HL-60 (cell line): ENCODE measurements around the gene HLA-DPA1.

ENCODE experiments used
- DNase-seq, 2 experiments: peaks; one replicate each; pipeline ENCODE4 v3.0.0-alpha.2; 2010 to 2020; ENCODE audit warnings: low read depth in 1 of 2, low spot score in 1 of 2
- H3K27ac ChIP-seq: fragments of 250-450 bp; sonication (Bioruptor Pico); replicated peaks from 2 replicates; pipeline ENCODE4 v1.5.1; 2020; ENCODE audit warnings: mild to moderate bottlenecking, moderate library complexity
- H3K27me3 ChIP-seq: fragments of 250-450 bp; sonication (Bioruptor Pico); 2 replicates; pipeline ENCODE4 v1.5.1; 2021; ENCODE audit warnings: mild to moderate bottlenecking, moderate library complexity; ENCODE audit not compliant: insufficient read depth, poor library complexity, severe bottlenecking
- H3K4me3 ChIP-seq: replicated peaks from 2 replicates; pipeline ENCODE4 v1.5.1; 2011; ENCODE audit warnings: mild to moderate bottlenecking, control low read depth, low read length; ENCODE audit not compliant: insufficient read depth
- CTCF ChIP-seq: IDR thresholded peaks from one replicate; pipeline ENCODE4 v1.5.1; 2011; ENCODE audit warnings: low read length, control low read depth, inconsistent platforms; ENCODE audit not compliant: insufficient read depth
- GABPA ChIP-seq: IDR thresholded peaks from 2 replicates; pipeline ENCODE4 v1.6.1; 2012; ENCODE audit warnings: low read depth
- POLR2AphosphoS5 ChIP-seq: IDR thresholded peaks from 2 replicates; pipeline ENCODE4 v1.6.1; 2012; ENCODE audit warnings: low read depth
- REST ChIP-seq: IDR thresholded peaks from 2 replicates; pipeline ENCODE4 v1.6.1; 2012; ENCODE audit warnings: low read depth; ENCODE audit not compliant: insufficient replicate concordance
- SPI1 ChIP-seq: IDR thresholded peaks from 2 replicates; pipeline ENCODE4 v1.6.1; 2012; ENCODE audit warnings: low read depth, mild to moderate bottlenecking, borderline replicate concordance

The HLA-DPA1 gene

GRCh38 chr6:33107641-33108040, 34.2 kb upstream of the HLA-DPA1 start:
- DNase-seq = no peak
- Histone ChIP-seq H3K27ac (no peak overlapping the region), H3K4me3 (no peak overlapping the region), H3K27me3 (no peaks in the 10 kb centered on the region)
- TF ChIP-seq REST (no peak), SPI1 (no peak), GABPA (no peak), CTCF (no peak), POLR2AphosphoS5 (no peak)

- no peaks in the 10 kb centered on the region for H3K27me3 ChIP-seq
- H3K4me3 ChIP-seq = no peak overlapping the region
- no peak for DNase-seq
- no peak overlapping the region for H3K27ac ChIP-seq
- TF ChIP-seq SPI1 (no peak), CTCF (no peak), POLR2AphosphoS5 (no peak), GABPA (no peak), REST (no peak)
Measured at GRCh38 chr6:33105916-33106871, 32.7 kb upstream of the HLA-DPA1 start.

GRCh38 chr6:33105386-33105785, 31.9 kb upstream of the HLA-DPA1 start:
- H3K4me3 ChIP-seq = no peak overlapping the region
- H3K27me3 ChIP-seq = no peaks in the 10 kb centered on the region
- no peak for DNase-seq
- no peak overlapping the region for H3K27ac ChIP-seq
- no peak for TF ChIP-seq SPI1
- TF ChIP-seq GABPA = no peak
- no peak for TF ChIP-seq POLR2AphosphoS5
- TF ChIP-seq CTCF = no peak
- TF ChIP-seq REST = no peak
